K562 (cell line): Measurements from ENCODE around the gene FXR1. TPM values are rescaled to one million over a fixed set of nuclear protein-coding genes. Genes with fewer than 3 reads are reported as not detected.

Experiments
- CCAR2 ChIP-seq: fragments of 200-400 bp; formaldehyde crosslinking; IDR thresholded peaks from 2 replicates; pipeline ENCODE4 v1.6.1; 2017; ENCODE audit warnings: mild to moderate bottlenecking, low read depth, low read length
- DLX4 ChIP-seq: fragments of 250-450 bp; sonication (Bioruptor Pico); IDR thresholded peaks from 2 replicates; pipeline ENCODE4 v1.6.1; 2021; ENCODE audit warnings: mild to moderate bottlenecking
- HDAC2 ChIP-seq: fragments of 450-650 bp; IDR thresholded peaks from 2 replicates; pipeline ENCODE4 v1.6.1; 2016; ENCODE audit warnings: mild to moderate bottlenecking
- HMG20B ChIP-seq: fragments of 250-450 bp; sonication (Bioruptor Pico); IDR thresholded peaks from 2 replicates; pipeline ENCODE4 v1.5.0; 2021; ENCODE audit warnings: mild to moderate bottlenecking
- JUN ChIP-seq, 2 experiments: sonication (generic) in 1 of 2; formaldehyde crosslinking in 1 of 2; IDR thresholded peaks; 2 replicates each; pipeline versions ENCODE4 v1.6.1 to v1.8.0; 2012 to 2022; ENCODE audit warnings: borderline replicate concordance in 2 of 2, mild to moderate bottlenecking in 2 of 2, improper control_type of control experiment in 1 of 2, low read depth in 1 of 2, low read length in 1 of 2, missing genetic modification reagents in 1 of 2
- KAT2B ChIP-seq: IDR thresholded peaks from one replicate; pipeline ENCODE4 v1.6.1; 2012; ENCODE audit warnings: low read depth, mild to moderate bottlenecking, control low read depth, inconsistent platforms, low read length, moderate library complexity
- KDM1A ChIP-seq, 2 experiments: fragments of 450-650 bp; IDR thresholded peaks; 2 replicates each; pipeline ENCODE4 v1.6.1; 2016; ENCODE audit warnings: mild to moderate bottlenecking in 2 of 2
- MCM7 ChIP-seq, 2 experiments: fragments of 450-650 bp; IDR thresholded peaks; 2 replicates each; pipeline ENCODE4 v1.6.1; 2016 to 2018
- NFIX ChIP-seq: fragments of 250-450 bp; sonication (Bioruptor Pico); IDR thresholded peaks from 2 replicates; pipeline ENCODE4 v1.4.0; 2020; ENCODE audit warnings: low read depth, mild to moderate bottlenecking, moderate library complexity
- PHB ChIP-seq: fragments of 250-450 bp; sonication (Bioruptor Pico); IDR thresholded peaks from 2 replicates; pipeline ENCODE4 v1.5.0; 2021
- RBM14 ChIP-seq: fragments of 200-400 bp; formaldehyde crosslinking; IDR thresholded peaks from 2 replicates; pipeline ENCODE4 v1.6.1; 2018; ENCODE audit warnings: low read depth, mild to moderate bottlenecking, low read length, moderate library complexity, borderline replicate concordance; ENCODE audit not compliant: insufficient read depth
- ZBTB1 ChIP-seq: sonication (generic); formaldehyde crosslinking; IDR thresholded peaks from 2 replicates; pipeline ENCODE4 v1.8.1; 2023; ENCODE audit warnings: missing genetic modification reagents, low read depth, mild to moderate bottlenecking, borderline replicate concordance
- ZNF3 ChIP-seq: fragments of 250-450 bp; sonication (Bioruptor Pico); IDR thresholded peaks from 2 replicates; pipeline ENCODE4 v1.5.0; 2021; ENCODE audit warnings: mild to moderate bottlenecking, moderate library complexity
- ZNF431 ChIP-seq: sonication (generic); formaldehyde crosslinking; IDR thresholded peaks from 2 replicates; pipeline ENCODE4 v1.8.0; 2022; ENCODE audit warnings: mild to moderate bottlenecking, missing genetic modification reagents
- ZNF696 ChIP-seq: fragments of 250-450 bp; sonication (Bioruptor Pico); conservative IDR thresholded peaks from 2 replicates; pipeline ENCODE4 v1.4.0; 2020; ENCODE audit warnings: mild to moderate bottlenecking, moderate library complexity
- polyA plus RNA-seq, 8 experiments: library from polyadenylated mRNA; depleted of rRNA in 4 of 8; stranded (reverse) in 5 of 8; unstranded in 3 of 8; fragments of >200 nt; fragmentation: Nextera tagmentation in 2 of 8; fragmentation: Illumina TruSeq in 1 of 8; extraction: Ambion mirVana in 2 of 8; extraction: Trizol in 1 of 8; gene quantifications; 2 replicates each; pipeline versions ENCODE4 v1.2.1 to v1.2.3, GENCODE V29; 2011 to 2014; ENCODE audit warnings: inconsistent platforms in 1 of 8, missing spikeins in 1 of 8
- total RNA-seq, 7 experiments: library from RNA; depleted of rRNA in 6 of 7; stranded (reverse); fragments of >200 nt in 6 of 7; fragmentation: Illumina TruSeq in 2 of 7; extraction: Trizol in 2 of 7; gene quantifications; 2 replicates each; pipeline versions ENCODE4 v1.2.1 to v1.2.3, GENCODE V29; 2011 to 2021; ENCODE audit warnings: low replicate concordance in 1 of 7
- TF ChIP-seq, protein P1 (sequence below): fragments of 250-450 bp; sonication (Bioruptor Pico); IDR thresholded peaks from 2 replicates; pipeline ENCODE4 v1.4.0; 2020
- TF ChIP-seq, protein P2 (sequence below): fragments of 250-450 bp; sonication (Bioruptor Pico); IDR thresholded peaks from 2 replicates; pipeline ENCODE4 v1.5.1; 2021; ENCODE audit warnings: mild to moderate bottlenecking
- TF ChIP-seq, protein P3 (sequence below), 2 experiments: IDR thresholded peaks; 2 replicates each; pipeline ENCODE4 v1.6.1; 2011; ENCODE audit warnings: borderline replicate concordance in 1 of 2, control low read depth in 1 of 2, low read depth in 1 of 2, low read length in 1 of 2, mild to moderate bottlenecking in 1 of 2, mixed read lengths in 1 of 2, moderate library complexity in 1 of 2; ENCODE audit not compliant: insufficient read depth in 1 of 2, insufficient read length in 1 of 2, poor library complexity in 1 of 2, severe bottlenecking in 1 of 2; ENCODE audit errors: extremely low read depth in 1 of 2

FXR1 gene
- total and polyA plus RNA-seq, 9 of the 15 experiments (the other 6 are each of a cell fraction or from before 2014, with no cell fraction given), result 59.4 to 177 (median 136) TPM

DNA sequence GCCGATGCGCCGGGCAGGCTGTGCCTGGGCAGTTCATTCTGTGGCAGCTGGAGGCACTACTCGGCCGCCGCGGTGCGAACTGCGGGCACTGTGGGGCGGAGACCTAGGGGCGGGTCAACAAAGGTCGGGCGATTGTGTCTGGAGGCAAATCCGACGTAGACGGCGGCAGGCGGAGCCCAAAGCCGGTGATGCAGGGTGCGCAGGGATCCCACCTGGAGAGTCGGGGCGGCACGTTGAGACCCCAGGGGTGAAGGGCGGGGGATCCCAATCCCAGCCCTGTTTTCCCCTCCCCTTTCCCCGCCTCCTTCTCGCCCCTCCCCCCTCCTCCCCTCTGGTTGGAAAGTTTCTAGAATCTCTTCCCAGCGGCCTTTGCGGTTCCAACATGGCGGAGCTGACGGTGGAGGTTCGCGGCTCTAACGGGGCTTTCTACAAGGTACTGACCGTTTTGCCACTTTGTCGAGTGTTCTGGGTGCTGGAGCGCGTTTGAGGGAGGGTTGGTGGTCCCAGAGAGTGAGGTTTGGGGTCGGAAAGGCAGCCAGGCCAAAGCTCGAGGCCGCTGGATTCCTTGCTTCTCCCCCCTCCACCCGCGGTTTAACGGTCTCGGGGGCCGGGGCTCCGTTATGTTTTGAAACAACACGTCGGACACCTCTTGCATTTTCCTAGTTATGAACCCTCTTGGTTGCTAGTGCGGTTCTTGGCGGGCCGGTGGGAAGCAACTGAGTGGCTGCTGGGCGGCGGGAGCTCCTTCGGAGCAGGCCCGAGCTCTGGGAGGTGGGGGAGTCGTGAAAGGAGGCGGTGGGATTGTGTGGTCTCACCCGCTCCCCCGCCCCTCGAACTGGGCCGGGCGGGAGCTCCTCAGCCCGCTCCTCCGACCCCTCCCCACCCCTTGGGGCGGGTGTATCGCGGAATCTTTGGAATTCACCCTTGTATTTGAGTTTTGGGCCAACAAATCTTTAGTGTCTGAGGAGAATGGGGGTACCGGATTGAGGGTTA lies at the start of gene FXR1 (continued):
- TF ChIP-seq, protein P1, sequence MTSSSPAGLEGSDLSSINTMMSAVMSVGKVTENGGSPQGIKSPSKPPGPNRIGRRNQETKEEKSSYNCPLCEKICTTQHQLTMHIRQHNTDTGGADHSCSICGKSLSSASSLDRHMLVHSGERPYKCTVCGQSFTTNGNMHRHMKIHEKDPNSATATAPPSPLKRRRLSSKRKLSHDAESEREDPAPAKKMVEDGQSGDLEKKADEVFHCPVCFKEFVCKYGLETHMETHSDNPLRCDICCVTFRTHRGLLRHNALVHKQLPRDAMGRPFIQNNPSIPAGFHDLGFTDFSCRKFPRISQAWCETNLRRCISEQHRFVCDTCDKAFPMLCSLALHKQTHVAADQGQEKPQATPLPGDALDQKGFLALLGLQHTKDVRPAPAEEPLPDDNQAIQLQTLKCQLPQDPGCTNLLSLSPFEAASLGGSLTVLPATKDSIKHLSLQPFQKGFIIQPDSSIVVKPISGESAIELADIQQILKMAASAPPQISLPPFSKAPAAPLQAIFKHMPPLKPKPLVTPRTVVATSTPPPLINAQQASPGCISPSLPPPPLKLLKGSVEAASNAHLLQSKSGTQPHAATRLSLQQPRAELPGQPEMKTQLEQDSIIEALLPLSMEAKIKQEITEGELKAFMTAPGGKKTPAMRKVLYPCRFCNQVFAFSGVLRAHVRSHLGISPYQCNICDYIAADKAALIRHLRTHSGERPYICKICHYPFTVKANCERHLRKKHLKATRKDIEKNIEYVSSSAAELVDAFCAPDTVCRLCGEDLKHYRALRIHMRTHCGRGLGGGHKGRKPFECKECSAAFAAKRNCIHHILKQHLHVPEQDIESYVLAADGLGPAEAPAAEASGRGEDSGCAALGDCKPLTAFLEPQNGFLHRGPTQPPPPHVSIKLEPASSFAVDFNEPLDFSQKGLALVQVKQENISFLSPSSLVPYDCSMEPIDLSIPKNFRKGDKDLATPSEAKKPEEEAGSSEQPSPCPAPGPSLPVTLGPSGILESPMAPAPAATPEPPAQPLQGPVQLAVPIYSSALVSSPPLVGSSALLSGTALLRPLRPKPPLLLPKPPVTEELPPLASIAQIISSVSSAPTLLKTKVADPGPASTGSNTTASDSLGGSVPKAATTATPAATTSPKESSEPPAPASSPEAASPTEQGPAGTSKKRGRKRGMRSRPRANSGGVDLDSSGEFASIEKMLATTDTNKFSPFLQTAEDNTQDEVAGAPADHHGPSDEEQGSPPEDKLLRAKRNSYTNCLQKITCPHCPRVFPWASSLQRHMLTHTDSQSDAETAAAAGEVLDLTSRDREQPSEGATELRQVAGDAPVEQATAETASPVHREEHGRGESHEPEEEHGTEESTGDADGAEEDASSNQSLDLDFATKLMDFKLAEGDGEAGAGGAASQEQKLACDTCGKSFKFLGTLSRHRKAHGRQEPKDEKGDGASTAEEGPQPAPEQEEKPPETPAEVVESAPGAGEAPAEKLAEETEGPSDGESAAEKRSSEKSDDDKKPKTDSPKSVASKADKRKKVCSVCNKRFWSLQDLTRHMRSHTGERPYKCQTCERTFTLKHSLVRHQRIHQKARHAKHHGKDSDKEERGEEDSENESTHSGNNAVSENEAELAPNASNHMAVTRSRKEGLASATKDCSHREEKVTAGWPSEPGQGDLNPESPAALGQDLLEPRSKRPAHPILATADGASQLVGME, result no peak
- TF ChIP-seq ZBTB1, result no peak; the same call in 1 of the 2 replicates
- no peak for TF ChIP-seq RBM14
- no peak for TF ChIP-seq HMG20B (CRISPR knock-in tag)
- TF ChIP-seq ZNF696 (CRISPR knock-in tag), result no peak
- no peak for TF ChIP-seq MCM7 (IDR thresholded peaks at IDR 0.05)
- TF ChIP-seq, protein P2, sequence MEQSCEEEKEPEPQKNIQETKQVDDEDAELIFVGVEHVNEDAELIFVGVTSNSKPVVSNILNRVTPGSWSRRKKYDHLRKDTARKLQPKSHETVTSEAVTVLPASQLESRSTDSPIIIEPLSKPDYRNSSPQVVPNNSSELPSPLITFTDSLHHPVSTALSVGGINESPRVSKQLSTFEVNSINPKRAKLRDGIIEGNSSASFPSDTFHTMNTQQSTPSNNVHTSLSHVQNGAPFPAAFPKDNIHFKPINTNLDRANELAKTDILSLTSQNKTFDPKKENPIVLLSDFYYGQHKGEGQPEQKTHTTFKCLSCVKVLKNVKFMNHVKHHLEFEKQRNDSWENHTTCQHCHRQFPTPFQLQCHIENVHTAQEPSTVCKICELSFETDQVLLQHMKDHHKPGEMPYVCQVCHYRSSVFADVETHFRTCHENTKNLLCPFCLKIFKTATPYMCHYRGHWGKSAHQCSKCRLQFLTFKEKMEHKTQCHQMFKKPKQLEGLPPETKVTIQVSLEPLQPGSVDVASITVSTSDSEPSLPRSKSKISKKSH (CRISPR knock-in tag), result no peak
- no peak for TF ChIP-seq NFIX (CRISPR knock-in tag)
- TF ChIP-seq ZNF431 (CRISPR knock-in tag), result no peak
- no peak for TF ChIP-seq ZNF3 (CRISPR knock-in tag)
- no peak for TF ChIP-seq DLX4 (CRISPR knock-in tag)
- no peak for TF ChIP-seq HDAC2
- no peak for TF ChIP-seq PHB (CRISPR knock-in tag)
- no peak for TF ChIP-seq CCAR2
- TF ChIP-seq KDM1A (IDR thresholded peaks at IDR 0.05), result no peak
- TF ChIP-seq JUN (IDR thresholded peaks at IDR 0.05; ENCODE audit: borderline replicate concordance, low read depth, low read length), result no peak
- no peak for TF ChIP-seq JUN (CRISPR knock-in tag; IDR thresholded peaks at IDR 0.05; ENCODE audit: borderline replicate concordance)
- TF ChIP-seq, protein P3, sequence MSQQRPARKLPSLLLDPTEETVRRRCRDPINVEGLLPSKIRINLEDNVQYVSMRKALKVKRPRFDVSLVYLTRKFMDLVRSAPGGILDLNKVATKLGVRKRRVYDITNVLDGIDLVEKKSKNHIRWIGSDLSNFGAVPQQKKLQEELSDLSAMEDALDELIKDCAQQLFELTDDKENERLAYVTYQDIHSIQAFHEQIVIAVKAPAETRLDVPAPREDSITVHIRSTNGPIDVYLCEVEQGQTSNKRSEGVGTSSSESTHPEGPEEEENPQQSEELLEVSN (IDR thresholded peaks at IDR 0.05; ENCODE audit: borderline replicate concordance in 1 of 2, extremely low read depth in 1 of 2, insufficient read depth in 1 of 2, insufficient read length in 1 of 2, low read depth in 1 of 2, low read length in 1 of 2, poor library complexity in 1 of 2, severe bottlenecking in 1 of 2), result peak in 1 of 2 experiments; percentile 7
- TF ChIP-seq KAT2B, result no peak
